ENCODE data around the gene FOXL2NB. TPM values are rescaled to one million over a fixed set of nuclear protein-coding genes. Genes with fewer than 3 reads are reported as not detected.
"Not testable (repeated sequence)": the region's sequence is repeated elsewhere in the genome, so short reads cannot be mapped to it uniquely, and the experiment has no call there.

The FOXL2NB gene
- total RNA-seq, 4 donors from 2014 or later, result not detected

DNA sequence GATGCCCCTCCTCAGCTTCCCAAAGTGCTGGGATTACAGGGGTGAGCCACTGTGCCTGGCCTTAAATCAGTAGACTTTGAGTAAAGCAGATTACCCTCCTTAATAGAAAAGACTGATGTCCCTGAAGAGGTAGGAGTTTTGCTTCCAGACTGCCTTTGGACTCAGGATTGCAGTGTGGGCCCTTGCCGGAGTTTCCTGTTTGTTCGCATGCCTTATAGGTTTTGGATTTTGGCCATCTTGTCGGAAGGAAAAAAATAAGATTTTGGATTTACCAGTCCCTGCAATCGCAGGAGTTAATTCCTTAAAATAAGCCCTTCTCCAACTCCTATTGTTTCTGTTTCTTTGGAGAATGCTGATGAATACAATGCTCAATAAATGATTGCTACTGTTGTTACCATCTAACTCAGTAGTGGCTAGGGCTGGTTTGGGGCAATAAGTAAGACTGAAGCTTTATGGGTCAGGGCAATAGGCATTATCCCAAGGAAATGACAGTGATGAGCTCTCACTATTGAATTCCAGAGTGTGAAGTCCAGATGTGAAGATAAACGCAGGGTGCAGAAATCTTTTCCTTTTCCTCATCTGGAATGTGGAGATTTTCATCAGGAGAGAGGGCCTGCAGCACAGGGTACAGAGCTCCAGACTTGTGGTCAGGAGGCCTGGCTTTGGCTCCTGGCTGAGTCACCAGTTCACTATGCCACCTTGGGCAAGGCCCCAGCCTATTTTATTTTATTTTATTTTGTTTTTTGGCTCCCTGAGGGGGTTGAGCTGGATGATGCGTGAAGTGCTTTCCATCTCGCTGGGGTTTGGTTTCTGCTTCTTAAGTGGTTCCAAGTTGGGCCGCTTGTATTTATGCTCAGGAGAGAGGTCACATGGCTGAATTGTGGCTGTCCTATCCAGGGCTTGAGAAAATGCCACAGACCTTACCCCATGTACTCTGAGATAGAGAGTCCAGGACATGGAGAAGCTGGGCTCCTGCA lies 25.4 kb upstream of the FOXL2NB start:
- TF ChIP-seq, protein P1, sequence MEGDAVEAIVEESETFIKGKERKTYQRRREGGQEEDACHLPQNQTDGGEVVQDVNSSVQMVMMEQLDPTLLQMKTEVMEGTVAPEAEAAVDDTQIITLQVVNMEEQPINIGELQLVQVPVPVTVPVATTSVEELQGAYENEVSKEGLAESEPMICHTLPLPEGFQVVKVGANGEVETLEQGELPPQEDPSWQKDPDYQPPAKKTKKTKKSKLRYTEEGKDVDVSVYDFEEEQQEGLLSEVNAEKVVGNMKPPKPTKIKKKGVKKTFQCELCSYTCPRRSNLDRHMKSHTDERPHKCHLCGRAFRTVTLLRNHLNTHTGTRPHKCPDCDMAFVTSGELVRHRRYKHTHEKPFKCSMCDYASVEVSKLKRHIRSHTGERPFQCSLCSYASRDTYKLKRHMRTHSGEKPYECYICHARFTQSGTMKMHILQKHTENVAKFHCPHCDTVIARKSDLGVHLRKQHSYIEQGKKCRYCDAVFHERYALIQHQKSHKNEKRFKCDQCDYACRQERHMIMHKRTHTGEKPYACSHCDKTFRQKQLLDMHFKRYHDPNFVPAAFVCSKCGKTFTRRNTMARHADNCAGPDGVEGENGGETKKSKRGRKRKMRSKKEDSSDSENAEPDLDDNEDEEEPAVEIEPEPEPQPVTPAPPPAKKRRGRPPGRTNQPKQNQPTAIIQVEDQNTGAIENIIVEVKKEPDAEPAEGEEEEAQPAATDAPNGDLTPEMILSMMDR (IDR thresholded peaks at IDR 0.05), result no peak
- no peak for TF ChIP-seq POLR2A (IDR thresholded peaks at IDR 0.05)
- intact Hi-C loops (cut with DNase I; ENCODE audit: low total_unique reads), result no loop called here
- WGBS, 2 donors, result 66 to 69% methylated on average over 8 of the region's 8 CpGs

DNA sequence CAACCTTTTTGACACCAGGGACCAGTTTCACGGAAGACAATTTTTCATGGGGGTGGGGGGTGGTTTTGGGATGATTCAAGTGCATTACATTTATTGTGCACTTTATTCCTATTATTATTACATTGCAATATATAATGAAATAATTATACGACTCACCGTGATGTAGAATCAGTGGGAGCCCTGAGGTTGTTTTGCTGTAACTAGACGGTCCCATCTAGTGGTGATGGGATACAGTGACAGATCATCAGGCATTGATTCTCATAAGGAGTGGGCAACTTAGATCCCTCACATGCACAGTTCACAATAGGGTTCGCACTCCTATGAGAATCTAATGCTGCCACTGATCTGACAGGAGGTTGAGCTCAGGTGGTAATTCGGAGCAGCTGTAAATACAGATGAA lies 24.6 kb upstream of the FOXL2NB start:
- 86 to 88% methylated on average over 6 of the region's 6 CpGs for WGBS, 2 donors
- intact Hi-C loops (cut with DNase I; ENCODE audit: low total_unique reads); DNase-seq (ENCODE audit: low spot score in 2 of 2); H3K4me3 ChIP-seq (ENCODE audit: low read depth, poor library complexity, severe bottlenecking): not testable (repeated sequence)

More for the DNA sequence above, 25.4 kb upstream of the FOXL2NB start:
- no peak overlapping the region for H3K4me3 ChIP-seq (ENCODE audit: low read depth, poor library complexity, severe bottlenecking)
- DNase-seq (ENCODE audit: low spot score in 2 of 2), result no peak

DNA sequence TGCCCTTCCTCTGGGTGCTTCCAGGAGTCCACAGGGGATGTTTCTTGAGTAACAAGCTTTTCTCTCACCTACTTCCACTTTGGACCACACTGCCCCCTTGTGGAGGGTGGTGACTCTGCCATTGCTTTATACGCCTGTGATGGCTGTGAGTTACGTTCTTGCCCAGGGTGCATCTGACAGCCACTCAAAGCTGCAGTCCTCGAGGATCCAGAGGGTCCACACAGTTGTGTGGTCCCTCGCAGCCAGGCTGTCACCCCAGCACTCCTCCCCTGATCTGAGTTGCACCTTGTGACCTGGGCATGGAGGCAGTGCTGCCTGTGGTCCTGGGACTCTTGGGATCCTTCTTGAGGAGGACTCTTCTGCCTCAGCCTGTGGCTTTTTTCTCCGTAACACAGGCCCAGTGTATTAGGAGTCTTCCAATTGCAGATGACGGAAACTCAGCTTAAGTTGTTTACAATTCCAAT lies 23.5 kb upstream of the FOXL2NB start:
- 29% methylated on average over 6 of the region's 6 CpGs for WGBS, 2 donors
- intact Hi-C loops (cut with DNase I; ENCODE audit: low total_unique reads), result no loop called here
- DNase-seq (ENCODE audit: low spot score in 2 of 2), result peak; percentile 75 to 96
- TF ChIP-seq, protein P1 (IDR thresholded peaks at IDR 0.05), result peak in 1 of 3 donors; percentile 56
- TF ChIP-seq POLR2A (IDR thresholded peaks at IDR 0.05), result no peak
- no peak overlapping the region for H3K4me3 ChIP-seq (ENCODE audit: low read depth, poor library complexity, severe bottlenecking)

DNA sequence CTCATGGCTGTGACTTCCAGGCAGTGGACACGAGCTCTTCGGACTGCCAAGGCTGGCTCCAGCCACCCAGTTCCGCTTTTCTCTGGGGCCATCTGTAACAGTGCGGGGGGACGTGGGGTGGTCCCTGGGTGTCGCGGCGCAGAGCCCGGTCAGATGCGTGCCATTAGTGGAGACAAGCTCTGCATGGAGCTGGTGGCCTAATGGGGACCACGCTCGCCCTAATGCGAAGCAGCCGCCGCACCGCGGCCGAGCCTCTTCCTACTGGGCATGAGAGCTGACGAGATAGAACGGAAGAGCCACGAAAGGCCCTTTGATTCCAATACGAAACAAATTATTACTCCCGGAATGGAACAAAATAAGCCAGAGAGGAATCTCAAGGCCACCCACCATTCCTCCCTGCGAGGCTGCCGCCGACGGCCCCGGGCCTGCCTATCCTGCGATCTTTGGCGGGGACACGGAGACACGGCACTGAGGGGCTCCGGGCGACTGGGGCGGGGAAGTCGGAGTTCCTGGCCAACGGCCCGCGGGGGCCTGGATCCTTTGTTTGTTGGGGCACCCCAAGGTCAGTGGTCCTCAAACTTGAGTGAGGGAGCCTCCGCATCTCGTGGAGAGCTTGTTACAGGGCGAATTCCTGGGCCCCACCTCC lies 18.2 kb upstream of the FOXL2NB start:
- intact Hi-C loops (cut with DNase I; ENCODE audit: low total_unique reads), result loop anchor here (5.0 kb wide), 1 partner anchor 517 kb away; no protein-coding TSS in a partner anchor
- TF ChIP-seq, protein P1 (IDR thresholded peaks at IDR 0.05), result no peak
- no peak for TF ChIP-seq POLR2A (IDR thresholded peaks at IDR 0.05)
- no peak overlapping the region for H3K4me3 ChIP-seq (ENCODE audit: low read depth, poor library complexity, severe bottlenecking)
- 93 to 95% methylated on average over 34 to 42 of the region's 42 CpGs for WGBS, 2 donors
- no peak for DNase-seq (ENCODE audit: low spot score in 2 of 2)

DNA sequence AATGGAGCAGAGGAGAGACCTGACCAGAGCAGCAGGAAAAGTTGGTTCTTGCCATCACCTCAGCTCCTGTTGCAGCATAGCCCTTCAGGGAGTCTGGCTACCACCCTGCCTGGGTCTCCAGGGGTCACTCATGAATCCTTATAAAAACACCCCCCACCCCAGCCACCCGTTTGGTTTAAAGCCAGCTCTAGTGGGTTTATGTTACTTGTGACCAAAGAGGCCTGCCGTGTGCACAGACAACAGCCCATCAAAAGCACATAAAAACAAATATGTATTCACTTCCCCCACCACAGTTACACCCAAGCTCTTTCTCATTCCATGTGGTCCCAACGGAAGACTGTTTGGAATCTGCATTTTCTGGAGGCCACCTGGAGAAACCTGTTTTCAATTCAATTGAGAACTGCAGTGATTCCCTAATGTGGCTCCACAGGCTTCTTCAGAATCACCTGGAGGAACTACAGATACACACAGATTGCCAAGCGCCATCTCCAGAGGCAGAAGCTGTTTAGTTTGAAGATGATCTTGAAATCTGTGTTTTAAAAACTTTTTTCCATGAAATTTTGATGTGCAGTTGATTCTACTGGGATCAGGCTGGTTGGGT lies 13.8 kb upstream of the FOXL2NB start:
- 80 to 91% methylated on average over 4 of the region's 4 CpGs for WGBS, 2 donors
- no peak for DNase-seq (ENCODE audit: low spot score in 2 of 2)
- H3K4me3 ChIP-seq (ENCODE audit: low read depth, poor library complexity, severe bottlenecking), result no peak overlapping the region
- intact Hi-C loops (cut with DNase I; ENCODE audit: low total_unique reads), result no loop called here
- TF ChIP-seq POLR2A (IDR thresholded peaks at IDR 0.05), result no peak
- TF ChIP-seq, protein P1 (IDR thresholded peaks at IDR 0.05), result no peak
